HG03066 (cell line): ENCODE data around the gene P2RX7.
"Not testable (repeated sequence)": the region's sequence is repeated elsewhere in the genome, so short reads cannot be mapped to it uniquely, and the experiment has no call there.

Source experiments
- ATAC-seq: cut with Tn5 transposase; IDR thresholded peaks from one replicate; pipeline ENCODE4 v1.9.1; 2021; ENCODE audit warnings: low read depth; ENCODE audit not compliant: unreplicated experiment

Gene P2RX7

GRCh38 chr12:121198949-121199348, 66.3 kb downstream of the P2RX7 start:
- ATAC-seq: no peak

- ATAC-seq: not testable (repeated sequence)
These were observed 68.5 kb downstream of the P2RX7 start for GRCh38 chr12:121201140-121201539.

GRCh38 chr12:121202407-121203355, 70.0 kb downstream of the P2RX7 start:
- ATAC-seq: no peak

- ATAC-seq: no peak
These were observed 70.8 kb downstream of the P2RX7 start for GRCh38 chr12:121203482-121203881.

GRCh38 chr12:121205491-121205890, 72.8 kb downstream of the P2RX7 start:
- no peak for ATAC-seq

DNA sequence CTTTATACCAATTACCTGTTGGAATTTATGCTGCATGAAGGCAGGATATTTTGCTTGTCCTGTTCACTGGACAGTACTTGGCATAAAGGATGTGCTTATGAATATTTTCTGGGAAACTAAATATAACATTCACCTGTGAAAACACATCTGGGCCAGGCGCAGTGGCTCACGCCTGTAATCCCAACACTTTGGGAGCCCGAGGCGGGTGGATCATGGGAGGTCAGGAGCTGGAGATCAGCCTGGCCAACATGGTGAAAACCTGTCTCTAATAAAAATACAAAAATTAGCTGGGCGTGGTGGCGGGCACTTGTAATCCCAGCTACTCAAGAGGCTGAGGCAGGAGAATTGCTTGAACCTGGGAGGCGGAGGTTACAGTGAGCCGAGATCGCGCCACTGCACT, 75.9 kb downstream of the P2RX7 start:
- ATAC-seq: not testable (repeated sequence)

- ATAC-seq: no peak
These were observed 76.5 kb downstream of the P2RX7 start for GRCh38 chr12:121209221-121209620.

- peak; percentile 69 for ATAC-seq
These were observed 77.2 kb downstream of the P2RX7 start, which contains the start of gene P2RX4 for GRCh38 chr12:121209624-121210572. TSS of gene P2RX4 (plus strand) at chr12:121210129. CDS start at chr12:121210165, 36 bp downstream.

DNA sequence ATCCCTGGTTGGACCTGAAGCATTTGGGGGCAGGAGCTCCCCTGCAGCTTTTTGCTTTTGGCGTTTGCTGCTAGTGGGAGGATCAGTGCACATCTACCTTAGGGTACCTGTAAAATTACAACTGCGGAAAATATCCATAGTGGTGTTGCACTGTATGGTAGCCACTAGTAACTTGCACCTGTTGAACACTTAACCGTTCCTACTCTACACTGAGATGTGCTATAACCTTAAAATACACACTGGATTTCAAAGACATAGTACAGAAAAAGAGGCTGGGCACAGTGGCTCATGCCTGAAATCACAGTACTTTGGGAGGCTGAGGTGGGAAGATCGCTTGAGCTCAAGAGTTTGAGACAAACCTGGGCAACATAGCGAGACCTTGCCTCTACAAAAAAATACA, 80.2 kb downstream of the P2RX7 start:
- no peak for ATAC-seq

DNA sequence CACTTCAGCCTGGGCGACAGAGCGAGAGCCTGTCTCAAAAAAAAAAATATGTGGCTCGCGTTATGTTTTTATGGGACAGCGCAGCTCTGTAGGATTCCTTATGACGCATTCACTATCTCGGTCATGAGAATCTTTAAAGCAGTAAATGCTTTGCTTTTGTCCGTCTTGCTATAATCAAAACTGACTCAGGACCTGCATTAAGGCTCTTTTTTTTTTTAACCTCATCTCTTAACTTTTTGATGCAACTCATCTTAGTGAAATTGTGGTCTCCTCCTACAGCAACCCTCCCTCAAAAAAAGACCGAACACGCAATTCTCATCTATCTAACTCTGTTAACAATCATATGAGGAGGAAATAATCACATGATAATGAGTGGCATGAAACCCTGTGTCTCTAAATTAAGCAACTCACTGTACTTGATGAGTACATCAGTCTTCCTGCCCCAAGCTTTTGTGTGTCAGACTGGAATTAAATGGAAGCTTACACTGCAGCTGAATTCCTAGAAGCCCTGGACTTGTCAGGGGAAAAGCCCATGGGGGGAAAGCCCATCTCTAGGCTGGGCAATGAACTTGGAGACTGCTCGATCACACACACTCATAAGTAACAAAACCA, 81.6 kb downstream of the P2RX7 start:
- no peak for ATAC-seq

GRCh38 chr12:121214855-121215745, 82.4 kb downstream of the P2RX7 start:
- no peak for ATAC-seq

DNA sequence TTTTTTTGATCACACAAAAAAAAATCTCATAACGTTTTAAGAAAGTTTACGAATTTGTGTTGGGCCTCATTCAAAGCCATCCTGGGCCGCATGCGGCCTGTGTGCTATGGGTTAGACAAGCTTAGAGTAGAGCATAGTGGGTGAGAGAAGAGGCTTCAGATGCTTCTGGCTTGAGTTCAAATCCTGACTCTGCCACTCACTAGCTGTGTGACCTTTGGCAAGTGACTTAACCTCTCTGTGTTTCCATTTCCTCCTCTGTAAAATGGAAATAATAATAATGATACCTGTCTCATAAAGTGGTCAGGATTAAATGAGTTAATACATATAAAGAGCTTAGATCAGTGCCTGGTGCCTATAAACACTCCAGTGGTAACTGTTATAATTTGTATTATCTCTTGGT, 83.4 kb downstream of the P2RX7 start:
- ATAC-seq: no peak

GRCh38 chr12:121217063-121217462, 84.4 kb downstream of the P2RX7 start:
- ATAC-seq: no peak

DNA sequence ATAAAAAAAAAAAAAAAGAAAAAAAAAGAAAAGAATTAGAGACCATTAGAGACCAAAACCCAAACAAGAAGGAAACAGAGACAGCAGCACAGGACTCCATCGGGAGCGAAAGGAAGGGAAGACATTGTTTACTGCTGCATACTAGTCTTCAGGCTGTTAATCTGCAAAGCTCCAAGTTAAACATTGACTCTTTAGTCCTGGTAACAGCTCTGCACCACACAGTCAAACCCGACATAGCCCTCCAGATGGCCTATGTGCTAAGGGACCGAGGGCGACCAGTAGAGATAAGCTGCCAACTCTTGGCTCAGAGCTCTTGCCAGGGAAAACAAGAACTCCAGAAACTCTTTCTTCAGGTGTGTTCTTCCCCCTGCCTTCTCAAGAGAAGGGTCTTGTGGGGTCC, 85.1 kb downstream of the P2RX7 start:
- ATAC-seq: no peak

- no peak for ATAC-seq
These were observed 86.1 kb downstream of the P2RX7 start for GRCh38 chr12:121218588-121219352.

DNA sequence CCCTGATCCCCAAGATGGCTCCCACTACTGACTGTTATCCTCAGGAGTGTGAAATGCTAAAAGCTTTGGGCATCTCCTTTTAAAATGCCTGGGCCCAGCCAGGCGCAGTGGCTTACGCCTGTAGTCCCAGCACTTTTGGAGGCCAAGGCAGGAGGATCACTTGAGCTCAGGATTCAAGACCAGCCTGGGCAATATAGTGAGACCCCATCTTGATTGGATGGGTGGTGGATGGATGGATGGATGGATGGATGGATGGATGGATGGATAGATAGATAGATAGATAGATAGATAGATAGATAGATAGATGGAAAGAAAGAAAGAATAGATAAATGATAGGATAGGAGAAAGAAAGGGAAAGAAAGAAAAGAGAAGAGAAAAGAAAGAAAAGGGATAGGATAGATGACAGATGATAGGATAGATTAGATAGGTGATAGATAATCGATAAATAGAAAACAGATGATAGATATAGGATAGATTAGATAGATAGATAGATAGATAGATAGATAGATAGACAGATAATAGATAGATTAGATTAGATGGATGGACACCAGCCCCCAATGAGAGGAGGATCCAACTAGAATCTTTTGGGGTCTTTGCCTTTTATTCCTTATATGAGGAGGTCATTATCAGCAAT, 86.8 kb downstream of the P2RX7 start:
- no peak for ATAC-seq

GRCh38 chr12:121222847-121223246, 90.2 kb downstream of the P2RX7 start:
- ATAC-seq: no peak
